Gastroesophageal sphincter (tissue), 3 donors: ENCODE results near the gene C16orf92.

Experiments
- CTCF ChIP-seq, 4 experiments: fragments of 200-600 bp in 2 of 4; fragments of 450-650 bp in 2 of 4; sonication (generic) in 1 of 4; IDR thresholded peaks; one replicate each; pipeline ENCODE4 v1.5.1; 2017 to 2019; ENCODE audit warnings: antibody characterized with exemption in 4 of 4, mild to moderate bottlenecking in 2 of 4, moderate library complexity in 2 of 4
- POLR2AphosphoS5 ChIP-seq: sonication (generic); formaldehyde crosslinking; IDR thresholded peaks from one replicate; pipeline ENCODE4 v1.6.1; 2017; ENCODE audit warnings: antibody characterized with exemption

- TF ChIP-seq POLR2AphosphoS5 (no peak), CTCF (IDR thresholded peaks at IDR 0.05) (no peak)
Observed at GRCh38 chr16:29987371-29988085, 35.5 kb upstream of the C16orf92 start.
